HG03342 (cell line): Measurements from ENCODE around the gene TNFRSF9.
"Not testable (repeated sequence)": the region's sequence is repeated elsewhere in the genome, so short reads cannot be mapped to it uniquely, and the experiment has no call there.

Experiments
- ATAC-seq: cut with Tn5 transposase; IDR thresholded peaks from one replicate; pipeline ENCODE4 v1.9.1; 2021; ENCODE audit warnings: mild to moderate bottlenecking, moderate library complexity; ENCODE audit not compliant: unreplicated experiment

The TNFRSF9 gene

DNA sequence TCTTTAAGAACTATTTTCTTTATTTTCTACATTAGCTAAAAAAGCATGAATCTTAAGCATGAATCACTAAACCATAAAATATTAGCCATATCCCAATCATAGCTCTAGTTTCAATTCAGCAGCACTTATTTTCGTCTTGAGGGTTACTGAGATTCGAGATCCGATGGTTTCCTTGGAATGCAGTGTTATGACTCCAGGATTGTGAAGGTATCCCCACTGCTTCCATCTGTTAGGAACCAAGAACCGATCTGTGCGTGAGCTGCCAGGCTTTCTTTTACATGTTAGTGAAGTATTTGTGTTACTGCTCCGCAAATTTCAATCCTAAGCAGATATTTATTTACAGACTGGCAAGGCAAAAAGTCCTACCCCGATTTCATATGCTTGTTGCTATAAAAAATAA lies 18.8 kb downstream of the TNFRSF9 start:
- no peak for ATAC-seq

DNA sequence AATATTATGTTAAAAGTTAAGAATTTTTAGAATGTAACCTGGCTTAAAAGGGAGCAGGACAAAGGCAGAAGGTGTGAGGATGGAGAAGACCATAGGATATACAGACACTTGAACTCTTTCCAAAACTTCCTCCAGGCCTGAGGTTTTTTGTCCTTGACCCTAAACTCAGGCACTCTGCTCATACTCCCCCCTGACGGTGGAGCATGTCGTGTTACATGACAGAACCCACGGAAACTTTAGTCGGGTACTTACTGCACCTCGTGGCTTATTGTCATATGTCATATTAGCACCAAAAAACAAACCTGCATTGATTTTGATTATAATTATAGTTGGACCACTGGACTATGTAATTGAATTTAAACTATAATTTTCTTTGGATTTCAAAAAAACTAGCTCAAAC lies 20.8 kb downstream of the TNFRSF9 start:
- no peak for ATAC-seq

DNA sequence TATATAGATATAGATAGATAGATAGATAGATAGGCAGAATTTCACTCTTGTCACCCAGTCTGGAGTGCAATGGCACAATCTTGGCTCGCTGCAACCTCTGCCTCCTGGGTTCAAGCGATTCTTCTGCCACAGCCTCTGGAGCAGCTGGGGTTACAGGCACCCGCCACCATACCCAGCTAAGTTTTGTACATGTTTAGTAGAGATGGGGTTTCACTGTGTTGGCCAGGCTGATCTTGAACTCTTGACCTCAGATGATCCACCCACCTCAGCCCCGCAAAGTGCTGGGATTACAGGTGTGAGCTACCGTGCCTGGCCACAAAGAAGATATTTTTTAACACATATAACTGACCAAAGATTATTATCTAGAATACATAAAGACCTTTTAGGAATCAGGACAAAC lies 22.7 kb downstream of the TNFRSF9 start:
- not testable (repeated sequence) for ATAC-seq

DNA sequence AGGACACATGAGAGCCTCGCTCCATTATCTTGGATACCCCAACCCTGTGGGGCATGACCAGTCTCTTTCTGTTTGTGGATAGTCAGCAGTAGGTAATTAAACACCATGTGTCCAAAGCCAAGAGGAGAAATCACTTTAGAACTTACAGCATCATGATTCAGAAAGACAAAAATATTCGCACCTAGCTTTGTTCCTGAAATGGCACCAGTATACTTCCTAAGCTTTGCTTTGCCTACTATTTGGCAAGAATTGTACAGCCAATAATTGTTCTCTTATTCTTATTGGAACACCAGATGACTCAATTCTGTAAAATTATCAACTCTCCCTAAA lies 24.2 kb downstream of the TNFRSF9 start:
- no peak for ATAC-seq

DNA sequence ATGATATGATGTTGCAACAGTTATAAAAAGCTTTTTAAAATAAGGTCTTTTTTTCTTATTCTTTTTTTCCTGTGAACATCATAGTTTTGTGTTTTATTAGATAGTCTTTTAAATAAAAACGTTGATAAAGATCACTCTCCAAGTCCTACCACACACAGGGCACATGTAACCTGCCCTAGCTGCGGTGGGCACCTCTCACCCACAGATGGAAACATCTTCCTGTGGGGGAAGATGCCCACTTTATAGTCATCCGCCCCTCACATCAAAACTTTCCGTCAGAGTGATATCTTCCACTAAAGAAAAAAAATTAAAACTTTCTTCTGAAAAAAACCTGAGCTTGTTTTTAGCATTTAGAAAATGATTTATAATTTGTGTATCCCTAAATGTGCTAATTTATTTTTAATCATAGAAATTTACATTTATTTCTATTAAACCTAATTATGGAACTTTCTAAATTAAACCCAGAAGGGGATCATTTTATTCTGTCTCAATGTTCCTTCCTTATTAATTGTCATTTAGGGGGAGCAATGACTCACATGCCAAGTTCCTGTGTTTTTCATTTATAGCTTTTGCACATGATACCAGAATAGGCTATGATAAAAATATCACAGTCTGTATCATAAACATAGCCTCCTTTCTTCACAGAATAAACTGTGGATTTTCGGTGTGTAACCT lies 24.7 kb downstream of the TNFRSF9 start:
- ATAC-seq = no peak

DNA sequence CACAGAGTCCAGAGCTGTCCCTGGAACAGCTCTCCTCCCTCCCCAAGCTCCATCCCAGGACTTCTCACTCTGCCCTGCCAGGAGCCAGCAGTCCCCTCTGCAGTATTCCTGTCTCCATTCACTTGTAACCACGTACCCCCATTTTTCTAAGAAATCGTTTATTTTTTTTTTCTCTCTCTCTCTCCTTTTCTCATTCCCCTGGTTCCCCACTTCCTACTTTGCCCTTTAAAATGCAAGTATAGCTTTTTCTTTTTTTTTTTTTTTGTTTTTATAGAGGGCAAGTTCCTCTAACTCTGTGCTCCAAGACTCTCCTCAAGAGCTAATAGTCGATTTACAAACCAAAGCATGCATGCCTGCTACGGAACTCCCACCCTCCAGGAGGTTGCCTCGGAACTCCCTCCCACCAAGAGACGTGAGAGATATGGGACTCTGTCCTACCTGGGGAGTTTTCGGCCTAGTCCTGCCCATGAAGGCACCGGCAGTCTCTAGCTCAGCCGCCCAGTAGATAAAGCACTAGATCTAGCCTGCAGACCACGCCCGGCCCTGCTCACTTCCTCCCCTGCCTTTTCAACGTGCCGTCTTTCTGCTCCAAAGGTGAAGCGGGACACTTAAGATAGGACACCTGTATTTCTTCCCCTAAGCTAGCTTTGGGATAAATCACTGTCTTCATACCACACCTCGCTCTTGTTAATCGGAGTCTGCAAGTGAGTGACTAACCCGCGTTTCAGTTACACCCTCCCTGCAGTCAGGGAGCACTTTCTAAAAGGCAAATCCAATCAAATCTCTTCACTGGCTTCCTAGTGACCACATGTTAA lies 27.7 kb downstream of the TNFRSF9 start:
- no peak for ATAC-seq

DNA sequence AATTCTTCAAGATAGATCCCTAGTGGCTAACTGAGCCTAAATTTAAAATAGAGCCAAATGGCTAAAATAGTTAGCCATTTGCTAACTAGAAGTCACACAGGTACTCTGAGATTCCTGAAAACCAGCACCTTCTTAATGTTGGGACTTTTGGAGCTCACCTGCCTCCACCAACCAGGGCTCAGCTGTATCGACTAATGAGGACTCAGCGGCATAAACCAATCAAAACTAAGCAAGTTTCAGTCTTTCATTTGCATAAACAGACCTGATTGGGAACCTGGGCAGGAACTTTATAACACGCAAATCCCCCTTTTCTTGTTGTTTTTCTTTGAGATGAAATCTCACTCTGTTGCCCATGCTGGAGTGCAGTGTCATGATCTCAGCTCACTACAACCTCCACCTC lies 28.5 kb downstream of the TNFRSF9 start:
- ATAC-seq = no peak

DNA sequence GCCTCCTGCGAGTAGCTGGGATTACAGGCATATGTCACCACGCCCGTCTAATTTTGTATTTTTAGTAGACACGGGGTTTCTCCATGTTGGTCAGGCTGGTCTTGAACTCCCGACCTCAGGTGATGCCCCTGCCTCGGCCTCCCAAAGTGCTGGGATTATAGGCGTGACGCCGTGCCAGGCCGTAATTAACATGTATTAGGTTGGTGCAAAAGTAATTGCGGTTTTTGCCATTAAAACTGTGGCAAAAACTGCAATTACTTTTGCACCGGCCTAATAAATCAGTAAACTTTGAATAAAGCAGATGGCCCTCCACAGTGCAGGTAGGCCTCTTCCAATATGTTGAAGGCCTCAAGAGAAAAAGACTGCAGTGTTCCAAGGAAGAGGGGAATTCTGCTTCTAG lies 35.4 kb downstream of the TNFRSF9 start:
- ATAC-seq = no peak

DNA sequence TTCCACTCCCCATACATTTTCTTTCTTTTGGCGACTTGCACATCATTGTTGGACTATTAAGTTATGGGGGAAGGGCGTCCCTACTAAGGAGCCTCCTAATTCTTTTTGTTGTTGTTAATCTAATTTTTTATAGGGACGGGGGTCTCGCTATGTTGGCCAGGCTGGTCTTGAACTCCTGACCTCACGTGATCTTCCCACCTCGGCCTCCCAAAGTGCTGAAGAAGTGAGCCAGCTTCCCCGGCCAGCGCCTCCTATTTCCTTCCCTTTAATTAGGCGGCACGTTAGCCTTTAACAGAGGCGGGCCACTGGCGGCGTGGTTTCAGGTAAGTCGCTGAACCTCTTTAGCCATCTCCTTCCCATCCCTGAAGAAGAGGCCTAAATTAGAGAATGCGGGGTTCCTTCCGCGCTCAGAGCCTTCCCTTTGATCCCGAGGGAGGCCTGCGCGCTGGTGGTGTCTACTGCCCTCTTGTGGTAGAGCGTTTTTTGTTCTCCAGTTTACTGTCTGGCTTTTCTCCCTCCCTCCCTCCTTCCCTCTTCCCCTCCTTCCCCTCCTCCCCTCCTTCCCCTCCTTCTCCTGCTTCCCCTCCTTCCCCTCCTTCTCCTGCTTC lies 38.1 kb downstream of the TNFRSF9 start:
- ATAC-seq = no peak

DNA sequence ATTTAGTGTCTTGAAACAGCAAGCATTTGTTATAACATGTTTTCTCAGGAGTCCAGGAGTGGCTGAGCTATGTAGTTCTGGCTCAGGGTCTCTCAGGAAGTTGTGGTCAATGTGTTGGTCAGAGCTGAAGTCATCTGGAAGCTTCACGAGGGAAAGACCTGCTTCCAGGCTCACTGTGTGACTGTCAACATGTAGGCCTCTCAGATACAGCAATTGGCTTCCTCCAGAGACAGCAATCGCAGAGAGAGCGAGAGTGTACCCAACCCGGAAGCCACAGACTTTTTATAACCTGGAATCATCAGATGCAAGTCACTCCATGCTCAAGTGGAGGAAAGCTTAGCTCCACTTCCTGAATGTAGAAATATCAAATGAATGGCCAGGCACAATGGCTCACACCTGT lies 40.9 kb downstream of the TNFRSF9 start:
- no peak for ATAC-seq

DNA sequence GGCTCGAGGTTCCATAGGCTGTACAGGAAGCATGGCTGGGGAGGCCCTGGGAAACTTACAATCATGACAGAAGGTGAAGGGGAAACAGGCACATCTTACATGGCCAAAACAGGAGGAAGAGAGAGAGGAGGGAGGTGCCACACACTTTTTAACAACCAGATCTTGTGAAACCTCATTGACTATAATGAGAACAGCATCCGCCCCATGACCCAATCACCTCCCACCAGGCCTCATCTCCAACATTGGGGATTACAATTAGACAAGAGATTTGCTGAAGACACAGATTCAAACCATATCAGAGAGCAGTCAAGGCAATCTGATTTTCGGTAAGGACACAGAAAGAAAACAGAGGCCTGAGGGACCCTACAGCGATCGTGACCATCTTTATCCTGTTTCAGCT lies 41.7 kb downstream of the TNFRSF9 start:
- ATAC-seq = no peak

DNA sequence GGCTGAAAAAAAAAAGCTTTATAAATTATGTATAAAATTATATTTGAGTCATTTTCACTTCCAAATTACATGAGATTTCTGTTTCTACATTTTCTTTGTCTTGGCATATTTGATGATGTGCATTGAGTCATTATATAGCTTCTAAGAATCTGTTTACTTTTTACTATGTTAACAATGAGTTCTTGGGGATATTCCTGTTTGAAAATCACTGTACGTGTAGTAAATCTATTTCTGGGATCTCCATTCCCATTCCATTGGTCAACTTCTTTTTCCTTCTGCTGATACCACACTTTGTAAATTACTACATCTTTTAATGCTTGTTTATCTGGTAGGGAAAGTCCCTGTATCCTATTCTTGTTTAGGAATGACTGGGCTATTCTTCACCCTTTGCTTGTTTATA lies 43.6 kb downstream of the TNFRSF9 start:
- ATAC-seq = no peak

DNA sequence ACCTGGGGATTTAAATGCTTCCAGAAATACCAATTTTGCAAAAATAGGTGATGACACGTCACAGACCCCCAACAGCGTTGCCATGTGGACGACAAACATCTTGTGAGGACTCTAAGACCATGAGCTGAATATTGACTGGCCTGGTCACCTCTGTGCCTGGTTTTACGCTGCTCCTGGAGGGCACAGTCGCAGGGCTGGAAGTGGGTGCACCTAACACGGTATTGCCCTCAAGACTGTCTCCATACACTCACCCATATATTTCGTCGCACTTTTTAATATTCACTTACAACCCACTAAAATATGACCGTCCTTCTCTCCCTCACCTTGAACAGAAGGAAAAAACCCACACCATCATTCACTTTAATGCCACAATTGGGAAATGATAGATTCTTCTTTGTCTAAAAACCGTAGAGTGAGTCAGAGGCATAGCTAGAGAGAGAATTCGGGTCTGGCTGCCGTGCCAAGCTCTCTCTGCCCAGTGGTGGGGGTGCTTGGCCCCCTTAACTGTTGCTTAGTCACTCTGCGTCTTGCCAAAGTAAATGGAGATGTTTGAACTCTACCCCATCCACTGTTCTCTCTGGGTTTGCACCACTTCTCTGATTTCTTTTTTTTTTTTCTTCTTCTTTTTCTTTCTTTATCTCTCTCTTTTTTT lies 47.0 kb downstream of the TNFRSF9 start:
- ATAC-seq = no peak

DNA sequence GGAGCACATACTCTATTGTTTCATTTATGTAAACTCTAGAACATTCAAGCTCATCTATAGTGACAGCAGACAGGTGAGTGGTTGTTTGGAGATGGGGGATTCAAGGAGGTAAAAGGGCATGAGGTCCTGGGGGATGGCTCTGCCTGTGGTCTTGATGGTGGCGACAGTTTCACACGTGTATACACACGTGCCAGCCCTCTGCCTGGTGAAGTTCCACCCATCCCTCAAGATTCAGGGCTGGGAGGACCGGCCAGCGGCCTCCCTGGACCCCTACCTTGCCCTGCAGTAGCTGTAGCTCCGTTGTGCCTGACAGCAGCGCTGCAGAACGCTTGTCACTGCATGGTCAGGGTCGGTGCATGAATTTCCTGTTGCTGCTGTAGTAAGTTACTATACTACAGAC lies 48.8 kb downstream of the TNFRSF9 start:
- no peak for ATAC-seq

DNA sequence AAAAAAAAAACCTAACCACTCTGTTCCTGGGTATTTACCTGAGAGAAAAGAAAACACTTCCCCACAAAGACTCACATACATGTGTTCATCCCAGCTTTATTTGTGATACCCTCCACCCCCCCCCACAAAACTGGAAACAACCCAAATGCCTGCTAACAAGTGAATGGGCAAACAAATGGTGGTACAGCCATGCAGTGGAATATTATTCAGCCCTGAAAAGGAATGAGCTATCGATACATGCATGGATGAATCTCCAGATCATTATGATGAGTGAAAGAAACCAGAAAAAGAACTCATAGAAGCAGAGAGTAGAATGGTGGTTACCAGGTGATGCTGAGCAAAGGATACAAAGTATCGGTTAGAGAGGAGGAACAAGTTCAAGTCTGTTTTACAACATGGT lies 49.8 kb downstream of the TNFRSF9 start:
- ATAC-seq = no peak

DNA sequence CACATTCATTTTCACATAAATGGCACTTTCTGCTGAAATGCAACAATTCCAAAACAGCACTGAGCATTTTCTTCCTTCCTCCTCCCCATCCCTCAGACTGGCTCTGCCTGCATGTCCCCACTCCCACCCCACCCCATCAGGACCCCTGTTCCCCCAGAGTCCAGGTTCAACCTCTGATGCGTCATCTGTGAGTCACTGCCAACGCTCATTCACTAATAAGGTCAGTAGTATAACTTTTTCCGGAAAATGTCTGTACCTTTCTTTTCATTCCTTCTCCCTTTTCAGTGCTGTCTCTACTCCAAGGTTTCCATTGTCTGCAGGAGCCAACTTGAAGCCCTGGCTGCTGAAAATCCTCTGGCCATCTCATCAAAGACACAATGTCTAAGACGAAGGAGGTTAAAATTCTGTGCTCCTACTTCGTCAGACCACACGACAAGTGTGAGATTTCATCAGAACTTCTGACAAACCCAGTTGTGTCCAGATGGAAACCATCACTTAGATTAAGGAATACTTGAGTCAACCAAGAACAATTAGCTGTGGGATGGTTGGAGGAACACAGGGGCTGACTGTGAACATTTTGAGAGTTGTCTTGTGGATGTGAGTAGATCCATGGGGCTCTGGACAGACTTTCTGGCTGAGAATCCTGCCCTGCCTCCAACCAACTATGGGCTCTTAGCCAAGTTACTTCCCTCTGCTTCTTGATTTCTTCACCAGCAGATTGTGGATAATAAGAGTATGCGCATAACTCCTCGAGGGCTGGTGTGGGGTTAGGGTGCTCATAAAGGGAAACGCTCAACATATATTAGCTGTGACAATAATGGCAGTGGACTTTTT lies 52.2 kb downstream of the TNFRSF9 start:
- ATAC-seq = no peak

DNA sequence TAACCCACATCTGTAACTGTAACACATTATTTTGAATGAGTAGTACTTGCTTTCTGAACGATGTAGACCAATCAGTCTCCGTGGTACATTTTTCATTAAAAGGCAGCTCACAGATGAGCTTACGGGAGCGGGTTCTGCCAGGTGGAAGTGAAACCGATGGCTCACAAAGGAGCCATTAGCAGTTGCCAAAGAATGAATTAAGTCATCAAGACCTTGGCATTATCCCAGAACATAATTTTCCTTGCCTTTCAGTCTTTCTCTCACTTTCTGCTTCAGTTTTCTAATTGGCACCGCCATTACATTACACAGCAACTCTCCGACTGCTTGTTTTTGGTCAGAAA lies 54.3 kb downstream of the TNFRSF9 start:
- no peak for ATAC-seq

DNA sequence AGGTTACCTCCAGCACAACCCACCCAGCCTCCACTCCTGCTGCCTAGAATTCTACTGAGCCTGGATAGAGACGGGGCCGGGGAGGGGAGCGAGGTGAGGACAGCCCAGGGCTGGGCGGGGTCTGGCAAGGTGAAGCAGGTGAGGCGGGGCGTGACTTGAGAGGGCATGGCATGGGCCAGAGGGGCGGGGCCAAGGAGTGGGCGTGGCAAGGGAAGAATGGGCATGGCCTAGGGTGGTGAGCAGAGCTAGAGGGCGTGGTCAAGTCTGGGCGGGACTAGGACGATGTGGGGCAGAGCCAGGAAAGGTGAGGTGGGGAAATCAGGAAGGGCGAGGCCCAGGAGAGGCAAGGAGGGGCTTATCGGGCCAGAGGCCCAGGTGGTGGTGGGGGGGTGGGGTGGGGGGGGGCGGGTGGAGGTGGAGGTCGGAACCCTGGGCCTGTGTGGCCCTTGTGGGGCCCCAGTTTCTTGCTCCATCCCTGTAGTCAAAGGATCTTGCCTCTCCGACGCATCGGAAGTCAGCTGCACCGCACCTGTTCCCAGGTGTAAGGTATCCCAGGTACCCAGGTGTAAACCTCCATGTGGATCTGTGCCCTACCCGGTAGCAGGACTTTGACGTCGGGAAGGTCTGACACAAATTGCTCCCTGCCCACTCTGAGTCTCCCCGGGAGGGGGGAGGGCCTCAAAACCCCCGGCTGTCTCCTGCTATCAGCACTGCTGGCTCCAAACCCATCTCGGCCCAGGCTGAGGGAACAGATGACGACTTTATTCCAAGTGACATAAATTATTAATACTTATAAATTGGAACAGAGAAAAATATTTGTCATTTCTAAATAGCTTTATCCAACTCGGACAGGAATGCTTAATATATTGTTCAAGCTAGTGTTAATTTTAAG lies 54.9 kb downstream of the TNFRSF9 start:
- no peak for ATAC-seq

DNA sequence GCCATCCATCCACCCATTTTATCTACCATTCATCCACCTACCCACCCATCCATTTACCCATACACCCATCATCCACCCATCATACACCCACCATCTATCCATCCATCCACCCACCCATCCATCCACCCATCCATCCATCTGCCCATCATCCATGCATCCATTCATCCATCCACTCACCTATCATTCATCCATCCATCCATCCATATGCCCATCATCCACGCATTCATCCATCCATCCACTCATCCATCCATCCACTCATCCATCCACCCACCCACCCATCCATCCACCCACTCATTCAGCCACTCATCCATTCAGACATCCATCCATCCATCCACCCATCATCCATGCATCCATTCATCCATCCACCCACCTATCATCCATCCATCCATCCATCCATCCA lies 55.9 kb downstream of the TNFRSF9 start:
- no peak for ATAC-seq

DNA sequence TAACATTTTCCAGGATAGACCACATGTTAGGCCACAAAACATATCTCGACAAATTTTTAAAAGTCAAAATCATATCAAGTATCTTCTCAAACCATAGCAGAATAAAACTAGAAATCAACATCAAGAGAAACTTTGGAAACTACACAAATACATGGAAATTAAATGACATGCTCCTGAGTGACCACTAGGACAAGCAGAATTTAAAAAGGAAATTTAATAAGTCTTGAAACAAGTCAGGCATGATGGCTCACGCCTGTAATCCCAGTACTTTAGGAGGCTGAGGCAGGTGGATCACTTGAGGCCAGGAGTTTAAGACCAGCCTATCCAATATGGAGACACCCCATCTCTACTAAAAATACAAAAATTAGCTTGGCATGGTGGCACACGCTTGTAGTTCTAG lies 61.4 kb downstream of the TNFRSF9 start:
- ATAC-seq = no peak
